ENCODE measurements around the gene IL9.

Gene IL9

GRCh38 chr5:135915466-135916001 is 19.9 kb upstream of the IL9 start:
- Histone ChIP-seq H4K20me1 (ENCODE audit: insufficient read depth, low read length) (no peaks in the 10 kb centered on the region), H3K9me3 (ENCODE audit: low read length) (no peaks in the 10 kb centered on the region), H3K4me1 (ENCODE audit: insufficient read depth, low read length, severe bottlenecking) (no peaks in the 10 kb centered on the region), H3F3A (ENCODE audit: insufficient read depth, low read length) (no peaks in the 10 kb centered on the region), H3K9me2 (ENCODE audit: low read depth, low read length) (no peaks in the 10 kb centered on the region), H3K9ac (ENCODE audit: low read length) (no peak overlapping the region), H3K4me2 (ENCODE audit: low read length) (no peak overlapping the region), H2AFZ (ENCODE audit: low read length) (no peak overlapping the region), H3K36me3 (ENCODE audit: insufficient read depth, low read length) (no peaks in the 10 kb centered on the region), H3K27me3 (ENCODE audit: insufficient read depth, low read length) (no peaks in the 10 kb centered on the region), H3K79me2 (ENCODE audit: insufficient read depth, low read length) (no peaks in the 10 kb centered on the region), H3K4me3 (ENCODE audit: low read depth, low read length, poor library complexity, severe bottlenecking) (no peak overlapping the region), H3K27ac (ENCODE audit: low read depth, low read length, poor library complexity, severe bottlenecking) (no peak overlapping the region)
- TF ChIP-seq, protein P1, sequence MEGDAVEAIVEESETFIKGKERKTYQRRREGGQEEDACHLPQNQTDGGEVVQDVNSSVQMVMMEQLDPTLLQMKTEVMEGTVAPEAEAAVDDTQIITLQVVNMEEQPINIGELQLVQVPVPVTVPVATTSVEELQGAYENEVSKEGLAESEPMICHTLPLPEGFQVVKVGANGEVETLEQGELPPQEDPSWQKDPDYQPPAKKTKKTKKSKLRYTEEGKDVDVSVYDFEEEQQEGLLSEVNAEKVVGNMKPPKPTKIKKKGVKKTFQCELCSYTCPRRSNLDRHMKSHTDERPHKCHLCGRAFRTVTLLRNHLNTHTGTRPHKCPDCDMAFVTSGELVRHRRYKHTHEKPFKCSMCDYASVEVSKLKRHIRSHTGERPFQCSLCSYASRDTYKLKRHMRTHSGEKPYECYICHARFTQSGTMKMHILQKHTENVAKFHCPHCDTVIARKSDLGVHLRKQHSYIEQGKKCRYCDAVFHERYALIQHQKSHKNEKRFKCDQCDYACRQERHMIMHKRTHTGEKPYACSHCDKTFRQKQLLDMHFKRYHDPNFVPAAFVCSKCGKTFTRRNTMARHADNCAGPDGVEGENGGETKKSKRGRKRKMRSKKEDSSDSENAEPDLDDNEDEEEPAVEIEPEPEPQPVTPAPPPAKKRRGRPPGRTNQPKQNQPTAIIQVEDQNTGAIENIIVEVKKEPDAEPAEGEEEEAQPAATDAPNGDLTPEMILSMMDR (IDR thresholded peaks at IDR 0.05; ENCODE audit: low read length): no peak
- no peak for TF ChIP-seq EZH2 (IDR thresholded peaks at IDR 0.05; ENCODE audit: borderline replicate concordance, low read length)

- Histone ChIP-seq H3K36me3 (ENCODE audit: insufficient read depth, low read length) (no peaks in the 10 kb centered on the region), H3K27me3 (ENCODE audit: insufficient read depth, low read length) (no peaks in the 10 kb centered on the region), H3K9me2 (ENCODE audit: low read depth, low read length) (no peaks in the 10 kb centered on the region), H3K9ac (ENCODE audit: low read length) (no peak overlapping the region), H2AFZ (ENCODE audit: low read length) (no peak overlapping the region), H3K27ac (ENCODE audit: low read depth, low read length, poor library complexity, severe bottlenecking) (no peak overlapping the region), H3F3A (ENCODE audit: insufficient read depth, low read length) (no peaks in the 10 kb centered on the region), H4K20me1 (ENCODE audit: insufficient read depth, low read length) (no peaks in the 10 kb centered on the region), H3K4me3 (ENCODE audit: low read depth, low read length, poor library complexity, severe bottlenecking) (no peak overlapping the region), H3K9me3 (ENCODE audit: low read length) (no peaks in the 10 kb centered on the region), H3K4me1 (ENCODE audit: insufficient read depth, low read length, severe bottlenecking) (no peaks in the 10 kb centered on the region), H3K4me2 (ENCODE audit: low read length) (no peak overlapping the region), H3K79me2 (ENCODE audit: insufficient read depth, low read length) (no peaks in the 10 kb centered on the region)
- TF ChIP-seq EZH2 (IDR thresholded peaks at IDR 0.05; ENCODE audit: borderline replicate concordance, low read length): no peak
- TF ChIP-seq, protein P1 (IDR thresholded peaks at IDR 0.05; ENCODE audit: low read length): no peak
Measured at GRCh38 chr5:135913713-135914626, 18.3 kb upstream of the IL9 start.

- no peak overlapping the region for H3K9ac ChIP-seq (ENCODE audit: low read length)
- no peaks in the 10 kb centered on the region for H3K4me1 ChIP-seq (ENCODE audit: insufficient read depth, low read length, severe bottlenecking)
- no peak overlapping the region for H3K4me2 ChIP-seq (ENCODE audit: low read length)
- TF ChIP-seq, protein P1 (IDR thresholded peaks at IDR 0.05; ENCODE audit: low read length): no peak
- no peak for TF ChIP-seq EZH2 (IDR thresholded peaks at IDR 0.05; ENCODE audit: borderline replicate concordance, low read length)
- no peaks in the 10 kb centered on the region for H3K36me3 ChIP-seq (ENCODE audit: insufficient read depth, low read length)
- H3K4me3 ChIP-seq (ENCODE audit: low read depth, low read length, poor library complexity, severe bottlenecking): no peak overlapping the region
- H3K9me2 ChIP-seq (ENCODE audit: low read depth, low read length): no peaks in the 10 kb centered on the region
- H3K27me3 ChIP-seq (ENCODE audit: insufficient read depth, low read length): no peaks in the 10 kb centered on the region
- no peaks in the 10 kb centered on the region for H3K79me2 ChIP-seq (ENCODE audit: insufficient read depth, low read length)
- H3F3A ChIP-seq (ENCODE audit: insufficient read depth, low read length): no peaks in the 10 kb centered on the region
- H3K27ac ChIP-seq (ENCODE audit: low read depth, low read length, poor library complexity, severe bottlenecking): no peak overlapping the region
- no peaks in the 10 kb centered on the region for H4K20me1 ChIP-seq (ENCODE audit: insufficient read depth, low read length)
- H2AFZ ChIP-seq (ENCODE audit: low read length): no peak overlapping the region
- H3K9me3 ChIP-seq (ENCODE audit: low read length): no peaks in the 10 kb centered on the region
Measured at GRCh38 chr5:135905144-135905543, 9.5 kb upstream of the IL9 start.

Data from OCI-LY1 (cell line).